ENCODE measurements around the gene CSRP3. TPM values are rescaled to one million over a fixed set of nuclear protein-coding genes. Genes with fewer than 3 reads are reported as not detected.
A peak's percentile ranks its signal among the peaks of the same experiment; 100 is the strongest.

The CSRP3 gene
- total and polyA plus RNA-seq, 2 experiments from 2014 or later, result not detected

- DNase-seq (ENCODE audit: low spot score) (peak; percentile 69), ATAC-seq (peak; percentile 71)
- H3K27ac ChIP-seq (ENCODE audit: low read depth), result 0 out of 2 replicates have a peak overlapping the region, but pooled peaks have one; percentile 81
- H3K4me1 Mint-ChIP-seq, result peaks cover 5% of the 10 kb centered on the region; the same call in 2 of the 3 replicates
- H3K79me2 ChIP-seq (replicated peaks; ENCODE audit: insufficient read depth), result no peaks in the 10 kb centered on the region
- no peaks in the 10 kb centered on the region for H3K9me3 Mint-ChIP-seq
- peak overlapping the region; percentile 97 for H2AFZ ChIP-seq
- TF ChIP-seq STAT1 (IDR thresholded peaks at IDR 0.05; ENCODE audit: unreplicated experiment), result no peak
- TF ChIP-seq ETS1 (IDR thresholded peaks at IDR 0.05), result no peak
- TF ChIP-seq EZH2phosphoT487 (IDR thresholded peaks at IDR 0.05; ENCODE audit: unreplicated experiment), result no peak
- TF ChIP-seq CTCF (conservative IDR thresholded peaks at IDR 0.05; ENCODE audit: low read depth in 2 of 2), result no peak
- no peak for TF ChIP-seq CREB1 (CRISPR knock-in tag; IDR thresholded peaks at IDR 0.05; ENCODE audit: low read depth)
- no peak for TF ChIP-seq NANOG (IDR thresholded peaks at IDR 0.05; ENCODE audit: borderline replicate concordance)
- TF ChIP-seq EZH2 (IDR thresholded peaks at IDR 0.05; ENCODE audit: low read depth, unreplicated experiment), result no peak
- no peak for TF ChIP-seq ZNF462 (CRISPR knock-in tag; IDR thresholded peaks at IDR 0.05)
- TF ChIP-seq POLR2AphosphoS5 (IDR thresholded peaks at IDR 0.05; ENCODE audit: low read depth), result no peak
- TF ChIP-seq ZNF331 (CRISPR knock-in tag; IDR thresholded peaks at IDR 0.05; ENCODE audit: low read depth), result no peak
- no peak for TF ChIP-seq JUNB (IDR thresholded peaks at IDR 0.05; ENCODE audit: unreplicated experiment)
- no peak for TF ChIP-seq ZNF114 (CRISPR knock-in tag; IDR thresholded peaks at IDR 0.05)
- TF ChIP-seq REST (IDR thresholded peaks at IDR 0.05; ENCODE audit: unreplicated experiment), result no peak
- H3K4me3 Mint-ChIP-seq, result peak overlapping the region; percentile 84
- H3K36me3 Mint-ChIP-seq (ENCODE audit: low read depth), result peaks cover 15% of the 10 kb centered on the region; the same call in 2 of the 3 replicates
- 0 out of 2 replicates have a peak overlapping the region, but pooled peaks have one; percentile 87 for H3K27ac Mint-ChIP-seq
- peak overlapping the region; percentile 63 for H3K4me3 ChIP-seq
- no peaks in the 10 kb centered on the region for H3K36me3 ChIP-seq (ENCODE audit: insufficient read depth)
- peaks cover 4% of the 10 kb centered on the region; the same call in 1 of the 2 replicates for H3F3A ChIP-seq (replicated peaks; ENCODE audit: low read depth)
- no peaks in the 10 kb centered on the region for H3K4me1 ChIP-seq (ENCODE audit: insufficient read depth)
- H3K27me3 Mint-ChIP-seq (ENCODE audit: insufficient read depth, low read depth, poor library complexity), result peaks cover 28% of the 10 kb centered on the region
- peak overlapping the region; percentile 83 for H3K4me2 ChIP-seq
- peaks cover 32% of the 10 kb centered on the region for H3K27me3 ChIP-seq (ENCODE audit: insufficient read depth)
- 0 out of 2 replicates have a peak, but pooled peaks cover 2% of the 10 kb centered on the region for H4K20me1 ChIP-seq (replicated peaks; ENCODE audit: insufficient read depth)
- H3K9me2 ChIP-seq (ENCODE audit: insufficient read depth), result no peaks in the 10 kb centered on the region
These were observed 39.7 kb upstream of the CSRP3 start for GRCh38 chr11:19241260-19242178.
